GM21360 (cell line): ENCODE measurements around the gene SLC16A3.

Experiments used
- ATAC-seq: cut with Tn5 transposase; IDR thresholded peaks from one replicate; pipeline ENCODE4 v1.9.1; 2021; ENCODE audit warnings: mild to moderate bottlenecking, moderate library complexity; ENCODE audit not compliant: unreplicated experiment

The SLC16A3 gene

GRCh38 chr17:82235056-82235774 lies 6.4 kb downstream of the SLC16A3 start:
- no peak for ATAC-seq

DNA sequence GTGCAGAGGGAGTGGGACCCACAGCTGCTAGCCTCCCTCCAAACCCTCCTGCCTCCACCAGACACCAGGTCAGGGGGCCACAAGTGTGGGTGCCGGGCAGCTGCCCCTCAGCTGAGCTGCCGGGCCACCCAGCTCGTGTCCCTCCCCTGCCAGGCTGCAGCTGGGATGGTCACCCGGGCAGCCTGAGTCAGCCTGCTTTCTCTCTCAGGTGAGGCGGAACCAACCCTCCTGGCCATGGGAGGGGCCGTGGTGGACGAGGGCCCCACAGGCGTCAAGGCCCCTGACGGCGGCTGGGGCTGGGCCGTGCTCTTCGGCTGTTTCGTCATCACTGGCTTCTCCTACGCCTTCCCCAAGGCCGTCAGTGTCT lies 6.9 kb downstream of the SLC16A3 start:
- ATAC-seq: no peak

GRCh38 chr17:82236142-82236971 lies 7.5 kb downstream of the SLC16A3 start:
- no peak for ATAC-seq

DNA sequence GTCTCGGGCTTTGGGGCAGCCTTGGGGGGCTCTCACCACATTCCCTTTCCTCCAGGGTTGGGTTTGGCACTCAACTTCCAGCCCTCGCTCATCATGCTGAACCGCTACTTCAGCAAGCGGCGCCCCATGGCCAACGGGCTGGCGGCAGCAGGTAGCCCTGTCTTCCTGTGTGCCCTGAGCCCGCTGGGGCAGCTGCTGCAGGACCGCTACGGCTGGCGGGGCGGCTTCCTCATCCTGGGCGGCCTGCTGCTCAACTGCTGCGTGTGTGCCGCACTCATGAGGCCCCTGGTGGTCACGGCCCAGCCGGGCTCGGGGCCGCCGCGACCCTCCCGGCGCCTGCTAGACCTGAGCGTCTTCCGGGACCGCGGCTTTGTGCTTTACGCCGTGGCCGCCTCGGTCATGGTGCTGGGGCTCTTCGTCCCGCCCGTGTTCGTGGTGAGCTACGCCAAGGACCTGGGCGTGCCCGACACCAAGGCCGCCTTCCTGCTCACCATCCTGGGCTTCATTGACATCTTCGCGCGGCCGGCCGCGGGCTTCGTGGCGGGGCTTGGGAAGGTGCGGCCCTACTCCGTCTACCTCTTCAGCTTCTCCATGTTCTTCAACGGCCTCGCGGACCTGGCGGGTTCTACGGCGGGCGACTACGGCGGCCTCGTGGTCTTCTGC lies 8.4 kb downstream of the SLC16A3 start:
- no peak for ATAC-seq

- ATAC-seq: no peak
Observed at GRCh38 chr17:82237746-82238471, 9.1 kb downstream of the SLC16A3 start.

DNA sequence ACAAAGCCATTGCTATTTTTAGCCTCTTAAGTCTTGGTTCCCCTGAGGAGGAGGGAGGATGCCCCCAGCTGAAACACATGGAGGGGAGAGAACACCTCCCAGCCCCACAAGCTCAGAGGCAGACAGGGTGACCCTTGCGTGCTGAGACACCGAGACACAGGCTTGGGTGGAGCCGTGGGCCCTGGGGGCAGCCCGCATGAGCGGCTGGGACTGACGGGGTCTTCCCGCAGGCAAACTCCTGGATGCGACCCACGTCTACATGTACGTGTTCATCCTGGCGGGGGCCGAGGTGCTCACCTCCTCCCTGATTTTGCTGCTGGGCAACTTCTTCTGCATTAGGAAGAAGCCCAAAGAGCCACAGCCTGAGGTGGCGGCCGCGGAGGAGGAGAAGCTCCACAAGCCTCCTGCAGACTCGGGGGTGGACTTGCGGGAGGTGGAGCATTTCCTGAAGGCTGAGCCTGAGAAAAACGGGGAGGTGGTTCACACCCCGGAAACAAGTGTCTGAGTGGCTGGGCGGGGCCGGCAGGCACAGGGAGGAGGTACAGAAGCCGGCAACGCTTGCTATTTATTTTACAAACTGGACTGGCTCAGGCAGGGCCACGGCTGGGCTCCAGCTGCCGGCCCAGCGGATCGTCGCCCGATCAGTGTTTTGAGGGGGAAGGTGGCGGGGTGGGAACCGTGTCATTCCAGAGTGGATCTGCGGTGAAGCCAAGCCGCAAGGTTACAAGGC lies 9.8 kb downstream of the SLC16A3 start:
- ATAC-seq: no peak

DNA sequence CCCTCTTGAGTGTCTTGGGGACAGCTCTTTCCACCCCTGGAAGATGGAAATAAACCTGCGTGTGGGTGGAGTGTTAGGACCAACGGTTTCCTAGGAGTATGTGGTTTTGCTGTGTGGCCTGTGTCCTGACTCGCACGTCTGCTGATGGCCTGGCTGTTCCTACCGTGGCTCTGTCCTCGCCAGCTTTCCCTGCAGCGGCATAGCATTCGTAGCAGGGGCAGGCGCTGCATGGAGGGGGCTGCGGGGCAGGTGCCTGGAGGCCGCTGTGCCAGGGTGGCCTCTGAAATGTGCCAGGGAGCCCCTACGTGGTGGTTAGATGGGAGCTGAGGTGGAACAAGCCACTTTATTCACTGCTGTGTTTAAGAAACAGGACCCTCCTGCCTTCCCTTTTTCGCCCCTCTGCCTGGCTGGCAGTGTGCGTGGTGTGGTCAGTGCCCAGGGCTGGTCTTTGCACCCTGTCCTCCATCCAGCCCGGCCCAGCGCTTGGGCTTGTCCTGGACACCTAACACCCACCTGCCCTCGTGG lies 10.6 kb downstream of the SLC16A3 start:
- ATAC-seq: no peak

DNA sequence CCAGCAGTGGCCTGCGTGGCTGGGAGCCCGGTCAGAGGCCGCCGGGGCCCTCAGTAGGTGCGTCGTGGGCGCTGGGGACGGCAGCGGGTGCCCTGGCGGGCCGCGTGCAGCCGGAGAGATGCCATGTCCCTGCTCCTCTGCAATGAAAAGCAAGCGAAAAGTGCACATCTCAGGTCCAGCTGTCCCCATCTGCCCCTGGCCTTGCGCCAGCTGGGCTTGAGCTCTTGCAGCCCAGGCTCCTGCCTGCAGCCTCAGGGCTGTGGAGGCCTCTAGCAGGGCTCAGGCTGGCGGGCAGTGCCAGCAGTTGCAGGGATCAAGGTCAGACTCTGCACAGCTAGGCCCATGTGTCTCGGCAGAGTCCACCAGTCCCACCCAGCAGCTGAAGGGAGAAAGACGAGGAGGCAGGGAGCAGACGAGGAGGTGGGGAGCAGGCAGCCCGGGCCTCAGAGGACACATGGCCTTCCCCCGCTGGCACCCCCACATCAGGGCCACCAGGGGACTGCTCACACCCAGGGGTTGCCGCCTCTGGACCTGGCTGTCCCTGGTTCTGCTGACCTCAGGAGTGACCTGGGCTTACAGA lies 11.2 kb downstream of the SLC16A3 start:
- ATAC-seq: no peak

GRCh38 chr17:82240506-82241182 lies 11.8 kb downstream of the SLC16A3 start:
- ATAC-seq: no peak

DNA sequence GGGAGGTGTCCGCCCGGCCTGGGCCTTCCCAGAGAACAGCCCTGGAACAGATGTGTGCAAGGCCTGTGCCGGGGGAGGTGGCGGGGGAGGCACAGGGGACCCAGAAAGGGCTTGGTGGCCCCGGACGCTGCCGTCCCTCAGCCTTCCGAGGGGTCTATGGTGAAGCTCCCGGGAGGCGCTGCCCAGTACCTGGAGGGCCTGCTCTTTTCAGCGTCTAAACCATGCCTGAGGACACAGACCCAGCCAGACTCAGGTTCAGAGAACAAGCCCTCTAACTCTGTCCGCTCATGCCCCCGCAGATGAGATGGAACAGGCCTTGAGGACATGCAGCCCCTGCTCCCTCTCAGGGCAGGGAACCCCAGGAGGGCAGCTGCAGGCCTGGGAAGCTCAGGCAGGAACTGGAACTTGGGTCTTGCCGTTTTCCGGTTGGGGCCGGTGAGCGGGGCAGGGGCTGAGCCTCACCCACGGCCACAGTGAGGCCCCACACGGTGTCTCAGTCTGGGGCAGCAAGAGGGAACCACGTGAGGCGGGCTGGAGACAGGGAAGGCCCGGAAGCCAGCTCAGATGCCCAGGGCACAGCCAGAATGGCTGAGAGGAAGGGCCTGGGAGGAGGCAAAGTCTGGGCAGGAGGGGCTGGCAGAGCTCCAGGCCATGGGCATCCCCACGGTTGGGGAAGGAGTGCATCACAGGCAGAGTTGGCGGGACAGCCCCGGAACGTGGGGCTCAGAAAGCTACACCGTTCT lies 12.5 kb downstream of the SLC16A3 start:
- no peak for ATAC-seq

DNA sequence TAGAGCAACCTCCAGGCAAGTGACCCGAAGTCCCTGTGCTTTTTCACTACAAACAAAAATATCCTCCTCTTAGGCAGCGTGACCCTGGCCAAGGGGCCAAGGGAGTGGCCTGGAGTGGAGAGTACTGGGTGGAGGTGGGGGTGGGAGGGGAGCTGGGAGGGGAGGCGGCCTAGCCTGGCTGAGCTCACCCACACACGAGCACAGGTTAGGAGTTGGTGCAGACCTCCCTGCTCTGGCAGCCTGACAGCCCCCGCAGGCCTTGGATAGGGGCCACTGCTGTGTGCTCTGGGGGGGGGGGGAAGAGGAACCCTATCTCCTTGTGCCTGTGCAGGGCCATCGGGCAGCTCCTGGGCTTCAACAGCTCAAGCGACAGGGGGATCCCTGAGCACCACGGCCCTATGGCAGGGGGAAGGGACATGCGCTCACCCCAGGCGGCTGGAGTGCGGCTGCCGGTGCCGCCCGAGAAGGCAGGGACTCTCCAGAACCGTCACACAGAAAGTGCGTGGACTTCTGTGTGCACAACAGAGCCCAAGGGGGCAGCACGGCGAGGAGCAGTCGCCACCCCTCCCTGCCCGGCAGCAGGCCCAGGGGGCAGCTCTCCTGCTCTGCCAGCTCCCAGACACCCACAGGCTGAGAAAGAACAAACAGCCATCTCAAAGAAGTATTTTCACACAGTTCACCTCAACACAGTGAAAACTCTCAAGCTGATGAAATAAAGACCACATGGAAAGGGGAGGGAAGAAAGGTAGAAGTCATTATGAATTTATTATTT lies 13.3 kb downstream of the SLC16A3 start:
- no peak for ATAC-seq

GRCh38 chr17:82242698-82242976 lies 13.8 kb downstream of the SLC16A3 start:
- ATAC-seq: no peak

- ATAC-seq: no peak
Observed at GRCh38 chr17:82242977-82243647, 14.3 kb downstream of the SLC16A3 start.

- no peak for ATAC-seq
Observed at GRCh38 chr17:82243648-82244412, 15.0 kb downstream of the SLC16A3 start.

DNA sequence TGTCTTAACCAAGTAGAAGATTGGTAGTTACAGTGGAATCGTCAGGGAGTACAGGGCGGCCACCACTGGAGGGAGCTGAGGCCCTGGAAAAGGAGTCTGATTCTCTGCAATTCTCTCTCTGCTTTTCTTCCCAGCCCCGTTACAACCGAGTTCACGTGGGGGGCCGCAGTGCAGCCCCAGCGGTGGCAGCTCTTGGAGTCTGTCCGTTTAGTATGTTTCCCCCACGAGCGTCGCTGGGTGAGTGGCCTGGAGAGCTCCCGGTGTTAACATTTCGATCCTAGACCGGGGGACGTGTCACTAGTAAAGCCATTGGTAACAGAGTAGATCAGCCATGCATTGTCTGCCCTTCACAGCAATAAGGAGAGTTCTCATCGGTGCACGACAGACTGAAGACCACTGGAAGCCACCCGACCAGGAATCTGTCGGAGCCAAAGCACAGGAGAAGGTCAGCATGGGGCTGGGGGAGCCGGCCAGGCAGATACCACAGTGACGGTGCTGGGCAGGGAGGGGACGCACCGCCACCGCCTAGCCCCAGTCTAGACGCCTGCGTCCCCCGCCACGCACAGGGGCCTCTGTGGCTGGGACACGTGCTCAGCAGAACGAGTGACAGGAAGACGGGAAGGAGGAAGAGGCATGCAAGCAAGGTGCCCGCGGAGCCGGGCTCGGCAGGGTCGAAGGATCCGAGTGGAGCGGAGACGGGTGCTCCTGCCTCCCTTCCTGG lies 15.7 kb downstream of the SLC16A3 start:
- no peak for ATAC-seq
